HG02973 (cell line): ENCODE measurements around the gene NLGN4Y.
"Not testable (repeated sequence)": the region's sequence is repeated elsewhere in the genome, so short reads cannot be mapped to it uniquely, and the experiment has no call there.

Experiments used
- ATAC-seq: cut with Tn5 transposase; IDR thresholded peaks from one replicate; pipeline ENCODE4 v1.9.1; 2021; ENCODE audit warnings: moderate library complexity; ENCODE audit not compliant: unreplicated experiment

The NLGN4Y gene

GRCh38 chrY:14834103-14835060 lies 310.1 kb downstream of the NLGN4Y start:
- peak; percentile 58 for ATAC-seq

GRCh38 chrY:14837466-14837865 lies 313.1 kb downstream of the NLGN4Y start:
- ATAC-seq = no peak

- ATAC-seq = no peak
Observed at GRCh38 chrY:14850734-14851133, 326.4 kb downstream of the NLGN4Y start.

- ATAC-seq = no peak
Observed at GRCh38 chrY:14860448-14860847, 336.1 kb downstream of the NLGN4Y start.

GRCh38 chrY:14861033-14861432 lies 336.7 kb downstream of the NLGN4Y start:
- ATAC-seq = not testable (repeated sequence)

- no peak for ATAC-seq
Observed at GRCh38 chrY:14871971-14872370, 347.6 kb downstream of the NLGN4Y start.
